Neural progenitor cell (in vitro differentiated cells): Measurements from ENCODE around the gene MPND. TPM values are rescaled to one million over a fixed set of nuclear protein-coding genes. Genes with fewer than 3 reads are reported as not detected.

ENCODE experiments used
- DNase-seq: peaks from one replicate; pipeline ENCODE4 v3.0.0-alpha.2; 2016; ENCODE audit warnings: low spot score
- H2AFZ ChIP-seq: fragments of 200-600 bp; sonication (generic); replicated peaks from 2 replicates; pipeline ENCODE4 v1.6.1; 2016; ENCODE audit warnings: antibody characterized with exemption
- H3F3A ChIP-seq: fragments of 200-600 bp; sonication (generic); 2 replicates; pipeline ENCODE4 v1.6.1; 2016; ENCODE audit warnings: antibody characterized with exemption, low read depth
- H3K27ac ChIP-seq: fragments of 200-600 bp; sonication (generic); 2 replicates; pipeline ENCODE4 v1.5.1; 2016; ENCODE audit warnings: mild to moderate bottlenecking
- H3K27me3 ChIP-seq: fragments of 200-600 bp; sonication (generic); 2 replicates; pipeline ENCODE4 v1.6.1; 2016; ENCODE audit warnings: mild to moderate bottlenecking, moderate library complexity
- H3K36me3 ChIP-seq: fragments of 200-600 bp; sonication (generic); 2 replicates; pipeline ENCODE4 v1.5.1; 2016
- H3K4me1 ChIP-seq: fragments of 200-600 bp; sonication (generic); 2 replicates; pipeline ENCODE4 v1.6.1; 2016; ENCODE audit warnings: mixed run types
- H3K4me2 ChIP-seq: fragments of 200-600 bp; sonication (generic); 2 replicates; pipeline ENCODE4 v1.6.1; 2016
- H3K4me3 ChIP-seq: fragments of 200-600 bp; sonication (generic); 2 replicates; pipeline ENCODE4 v1.5.1; 2016
- H3K79me2 ChIP-seq: fragments of 200-600 bp; sonication (generic); 2 replicates; pipeline ENCODE4 v1.6.1; 2016; ENCODE audit warnings: low read depth
- H3K9ac ChIP-seq: fragments of 200-600 bp; sonication (generic); 2 replicates; pipeline ENCODE4 v1.6.1; 2016
- H3K9me3 ChIP-seq: fragments of 200-600 bp; sonication (generic); 2 replicates; pipeline ENCODE4 v1.5.1; 2016; ENCODE audit warnings: low read depth
- H4K20me1 ChIP-seq: fragments of 200-600 bp; sonication (generic); 2 replicates; pipeline ENCODE4 v1.6.1; 2016; ENCODE audit warnings: low read depth
- H3K27ac Mint-ChIP-seq: 3 replicates; pipeline ENCODE4 v1.8.0; 2021; ENCODE audit warnings: mixed read lengths
- H3K27me3 Mint-ChIP-seq: 2 replicates; pipeline ENCODE4 v1.8.0; 2022; ENCODE audit warnings: low read depth, mild to moderate bottlenecking, inconsistent platforms, moderate library complexity, mixed read lengths; ENCODE audit not compliant: insufficient read depth
- H3K36me3 Mint-ChIP-seq: 3 replicates; pipeline ENCODE4 v1.8.0; 2021; ENCODE audit warnings: mixed read lengths
- H3K4me1 Mint-ChIP-seq: 3 replicates; pipeline ENCODE4 v1.8.0; 2021; ENCODE audit warnings: mixed read lengths
- H3K4me3 Mint-ChIP-seq: 3 replicates; pipeline ENCODE4 v1.8.0; 2021; ENCODE audit warnings: mild to moderate bottlenecking, moderate library complexity, mixed read lengths
- H3K9me3 Mint-ChIP-seq: 3 replicates; pipeline ENCODE4 v1.8.0; 2020; ENCODE audit warnings: mixed read lengths
- CTCF ChIP-seq: fragments of 200-600 bp; sonication (generic); IDR thresholded peaks from 2 replicates; pipeline ENCODE4 v1.5.1; 2017; ENCODE audit warnings: antibody characterized with exemption, mild to moderate bottlenecking
- EZH2 ChIP-seq: fragments of 200-600 bp; sonication (generic); IDR thresholded peaks from 2 replicates; pipeline ENCODE4 v1.6.1; 2017; ENCODE audit warnings: antibody characterized with exemption, mild to moderate bottlenecking, moderate library complexity
- EZH2phosphoT487 ChIP-seq: fragments of 200-600 bp; sonication (generic); IDR thresholded peaks from 2 replicates; pipeline ENCODE4 v1.6.1; 2017; ENCODE audit warnings: antibody characterized with exemption
- total RNA-seq: library from RNA; depleted of rRNA; stranded (reverse); fragments of >200 nt; gene quantifications from 2 replicates; pipeline ENCODE4 v1.2.3, GENCODE V29; 2015; ENCODE audit warnings: low replicate concordance

Gene MPND
- total RNA-seq, 1 donor from 2014 or later = 10.6 TPM

GRCh38 chr19:4329858-4330257 is 13.5 kb upstream of the MPND start:
- H3K27ac Mint-ChIP-seq = no peak overlapping the region
- no peak for TF ChIP-seq CTCF
- TF ChIP-seq EZH2 = no peak
- TF ChIP-seq EZH2phosphoT487 = no peak

GRCh38 chr19:4334929-4335570 is 8.3 kb upstream of the MPND start:
- no peak overlapping the region for H2AFZ ChIP-seq
- Mint-ChIP-seq H3K27me3 (peaks cover 16% of the 10 kb centered on the region), H3K9me3 (no peaks in the 10 kb centered on the region), H3K4me3 (peak overlapping the region; percentile 5), H3K36me3 (peaks cover 24% of the 10 kb centered on the region), H3K27ac (no peak overlapping the region), H3K4me1 (peaks cover 18% of the 10 kb centered on the region)
- no peak overlapping the region for H3K27ac ChIP-seq
- peaks cover 17% of the 10 kb centered on the region for H3F3A ChIP-seq
- H3K9me3 ChIP-seq = no peaks in the 10 kb centered on the region
- TF ChIP-seq CTCF = no peak
- no peak for TF ChIP-seq EZH2phosphoT487
- no peak for TF ChIP-seq EZH2
- DNase-seq = no peak
- no peak overlapping the region for H3K9ac ChIP-seq
- no peaks in the 10 kb centered on the region for H3K79me2 ChIP-seq
- H3K27me3 ChIP-seq = peaks cover 9% of the 10 kb centered on the region
- H3K4me2 ChIP-seq = no peak overlapping the region
- H3K4me3 ChIP-seq = no peak overlapping the region
- H3K36me3 ChIP-seq = no peaks in the 10 kb centered on the region
- peaks cover 14% of the 10 kb centered on the region for H3K4me1 ChIP-seq
- no peaks in the 10 kb centered on the region for H4K20me1 ChIP-seq

More at GRCh38 chr19:4329858-4330257, 13.5 kb upstream of the MPND start:
- Histone ChIP-seq H3K4me2 (no peak overlapping the region), H3K36me3 (no peaks in the 10 kb centered on the region), H4K20me1 (peaks cover 5% of the 10 kb centered on the region), H3K27ac (no peak overlapping the region), H2AFZ (no peak overlapping the region), H3K4me1 (peaks cover 3% of the 10 kb centered on the region), H3K9me3 (no peaks in the 10 kb centered on the region), H3K9ac (no peak overlapping the region), H3F3A (peaks cover 21% of the 10 kb centered on the region), H3K79me2 (no peaks in the 10 kb centered on the region), H3K4me3 (no peak overlapping the region), H3K27me3 (peaks cover 11% of the 10 kb centered on the region)
- DNase-seq = no peak
- H3K27me3 Mint-ChIP-seq = peaks cover 12% of the 10 kb centered on the region
- peak overlapping the region; percentile 74 for H3K4me3 Mint-ChIP-seq
- H3K9me3 Mint-ChIP-seq = no peaks in the 10 kb centered on the region
- H3K4me1 Mint-ChIP-seq = peaks cover 22% of the 10 kb centered on the region
- peaks cover 13% of the 10 kb centered on the region for H3K36me3 Mint-ChIP-seq

- Histone ChIP-seq H3K4me1 (peaks cover 18% of the 10 kb centered on the region), H3K9me3 (no peaks in the 10 kb centered on the region), H2AFZ (peak overlapping the region; percentile 58), H3F3A (peaks cover 31% of the 10 kb centered on the region), H3K79me2 (no peaks in the 10 kb centered on the region), H3K4me3 (peak overlapping the region; percentile 35), H3K36me3 (no peaks in the 10 kb centered on the region), H3K9ac (no peak overlapping the region), H3K27me3 (peaks cover 9% of the 10 kb centered on the region), H3K27ac (no peak overlapping the region), H4K20me1 (no peaks in the 10 kb centered on the region), H3K4me2 (peak overlapping the region; percentile 76)
- Mint-ChIP-seq H3K36me3 (peaks cover 24% of the 10 kb centered on the region), H3K27me3 (peaks cover 15% of the 10 kb centered on the region), H3K9me3 (no peaks in the 10 kb centered on the region), H3K27ac (peak overlapping the region; percentile 74), H3K4me3 (peak overlapping the region; percentile 68), H3K4me1 (peaks cover 25% of the 10 kb centered on the region)
- TF ChIP-seq EZH2 (no peak), EZH2phosphoT487 (no peak)
- peak; percentile 42 for DNase-seq
Measured at GRCh38 chr19:4337906-4338440, 5.4 kb upstream of the MPND start.
